T-cell (primary cell): ENCODE data around the gene DNAJC18. TPM values are rescaled to one million over a fixed set of nuclear protein-coding genes. Genes with fewer than 3 reads are reported as not detected.
A peak's percentile ranks its signal among the peaks of the same experiment; 100 is the strongest.

Experiments
- ATAC-seq, 4 experiments: fragments of 200-7000 bp in 3 of 4; fragments of 150-1000 bp in 1 of 4; cut with Tn5 transposase; replicated peaks in 1 of 4; 1 replicate in 3 of 4; 2 replicates in 1 of 4; pipeline ENCODE4 v1.10.0; 2021; ENCODE audit warnings: moderate library complexity in 3 of 4, mild to moderate bottlenecking in 2 of 4, moderate number of reproducible peaks in 1 of 4
- CTCF ChIA-PET, 2 donors: fragments of 300-600 bp; sonication (Branson Sonifier 250); formaldehyde crosslinking; loops; one replicate each; lab custom pipeline; 2022; ENCODE audit warnings: antibody characterized with exemption in 2 of 2; lab: Charles Lee
- POLR2A ChIA-PET, 2 donors: fragments of 300-600 bp; sonication (Branson Sonifier 250); formaldehyde crosslinking; loops; one replicate each; lab custom pipeline; 2022; ENCODE audit warnings: antibody characterized with exemption in 2 of 2; lab: Charles Lee
- DNase-seq, 35 experiments: peaks; one replicate each; pipeline versions ENCODE4 v3.0.0 to v3.0.0-alpha.2; 2013 to 2023
- H3K27ac ChIP-seq: one replicate; pipeline ENCODE4 v1.5.1; 2013; ENCODE audit warnings: low read length
- H3K27me3 ChIP-seq, 2 experiments: replicated peaks in 1 of 2; 1 replicate in 1 of 2; 2 replicates in 1 of 2; pipeline versions ENCODE4 v1.6.1 to v1.7.0; 2013; ENCODE audit warnings: low read length in 1 of 2, mixed read lengths in 1 of 2; ENCODE audit not compliant: control insufficient read depth in 2 of 2, insufficient read depth in 2 of 2; ENCODE audit errors: extremely low read depth in 1 of 2
- H3K36me3 ChIP-seq, 2 donors: 1 replicate in 1 of 2; 2 replicates in 1 of 2; pipeline versions ENCODE4 v1.6.1 to v1.7.0; 2013; ENCODE audit warnings: low read length in 1 of 2; ENCODE audit not compliant: control insufficient read depth in 2 of 2, insufficient read depth in 1 of 2; ENCODE audit errors: extremely low read depth in 1 of 2
- H3K4me1 ChIP-seq, 2 experiments: 1 replicate in 1 of 2; 2 replicates in 1 of 2; pipeline versions ENCODE4 v1.6.1 to v1.7.0; 2013; ENCODE audit warnings: low read length in 2 of 2, mixed read lengths in 1 of 2; ENCODE audit not compliant: insufficient read depth in 2 of 2, control insufficient read depth in 1 of 2; ENCODE audit errors: extremely low read depth in 1 of 2
- H3K4me3 ChIP-seq, 2 donors: 1 replicate in 1 of 2; 2 replicates in 1 of 2; pipeline versions ENCODE4 v1.5.1 to v1.7.0; 2013; ENCODE audit warnings: mild to moderate bottlenecking in 2 of 2, low read length in 1 of 2, moderate library complexity in 1 of 2; ENCODE audit not compliant: control insufficient read depth in 1 of 2; ENCODE audit errors: extremely low read depth in 1 of 2
- H3K9me3 ChIP-seq: 2 replicates; pipeline ENCODE4 v1.7.0; 2013
- H3K27ac Mint-ChIP-seq, 2 donors: one replicate each; pipeline ENCODE4 v1.8.0; 2020 to 2021; ENCODE audit warnings: mild to moderate bottlenecking in 2 of 2, mixed read lengths in 2 of 2
- H3K27me3 Mint-ChIP-seq, 2 donors: one replicate each; pipeline ENCODE4 v1.8.0; 2021 to 2022; ENCODE audit warnings: mixed read lengths in 2 of 2
- H3K36me3 Mint-ChIP-seq: one replicate; pipeline ENCODE4 v1.8.0; 2021; ENCODE audit warnings: mixed read lengths
- H3K4me1 Mint-ChIP-seq, 3 donors: one replicate each; pipeline ENCODE4 v1.8.0; 2020 to 2022; ENCODE audit warnings: mixed read lengths in 3 of 3, mild to moderate bottlenecking in 1 of 3
- H3K4me3 Mint-ChIP-seq, 3 donors: one replicate each; pipeline ENCODE4 v1.8.0; 2020 to 2022; ENCODE audit warnings: mild to moderate bottlenecking in 3 of 3, mixed read lengths in 3 of 3, moderate library complexity in 3 of 3
- H3K9me3 Mint-ChIP-seq, 3 donors: one replicate each; pipeline ENCODE4 v1.8.0; 2020 to 2022; ENCODE audit warnings: mixed read lengths in 3 of 3
- WGBS: methylation state at CpG from one replicate; pipeline ENCODE4 v1.1.5; 2013; ENCODE audit warnings: missing lambda C conversion rate; ENCODE audit not compliant: insufficient coverage; 5-methylcytosine and 5-hydroxymethylcytosine counted together
- total RNA-seq, 35 experiments: library from RNA in 6 of 35; stranded (reverse) in 6 of 35; fragments of 120-200 nt in 1 of 35; gene quantifications; one replicate each; pipeline versions ENCODE4 v1.2.1 to v1.2.4 and lab custom pipeline; 2013 to 2026

The DNAJC18 gene
- total RNA-seq, 5 donors from 2014 or later (not counting 1 experiment from before 2014, with no cell fraction given): 4.7 to 7.2 (median 6.4) TPM

DNA sequence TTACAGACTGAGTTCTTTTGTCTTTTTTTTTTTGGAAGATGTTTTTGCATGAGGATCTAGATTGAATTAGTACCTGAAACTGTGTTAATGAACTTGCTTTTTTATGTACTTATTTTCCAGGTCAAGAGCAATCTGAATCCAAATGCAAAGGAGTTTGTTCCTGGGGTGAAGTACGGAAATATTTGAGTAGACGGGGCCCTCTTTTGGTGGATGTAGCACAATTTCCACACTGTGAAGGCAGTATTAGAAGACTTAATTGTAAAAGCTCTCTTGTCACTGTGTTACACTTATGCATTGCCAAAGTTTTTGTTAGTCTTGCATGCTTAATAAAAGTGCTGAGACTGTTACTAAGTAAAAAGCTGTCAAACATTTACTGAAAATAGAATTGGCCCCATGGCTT, 70.7 kb downstream of the DNAJC18 start:
- POLR2A ChIA-PET: interaction anchor here (0.5 to 0.7 kb wide), 3 partner anchors 22 to 1655 kb away, joined by 3 read pairs; no protein-coding TSS in a partner anchor
- no CpG with 5 or more reads among the region's 2 CpGs for WGBS
- H3K9me3 Mint-ChIP-seq: no peaks in the 10 kb centered on the region
- no peaks in the 10 kb centered on the region for H3K9me3 ChIP-seq
- H3K4me3 Mint-ChIP-seq: no peak overlapping the region
- peak overlapping the region in 1 of 2 donors; percentile 7 for H3K27ac Mint-ChIP-seq
- H3K27me3 ChIP-seq: no peaks in the 10 kb centered on the region
- no peaks in the 10 kb centered on the region for H3K27me3 Mint-ChIP-seq
- peaks cover 6 to 72% of the 10 kb centered on the region in 2 donors for H3K36me3 ChIP-seq
- DNase-seq (no peak), ATAC-seq (no peak)
- H3K4me1 Mint-ChIP-seq: peaks cover 0 to 1% (median 0%) of the 10 kb centered on the region in 3 donors
- CTCF ChIA-PET: interaction anchor here (0.6 to 1.6 kb wide), 3 partner anchors 27 to 836 kb away, joined by 3 to 6 read pairs (median 3); partner anchors contain the start of gene PAIP2 (in 1 of the 2)
- H3K4me1 ChIP-seq: no peaks in the 10 kb centered on the region
- no peak overlapping the region for H3K27ac ChIP-seq
- H3K4me3 ChIP-seq: no peak overlapping the region
- H3K36me3 Mint-ChIP-seq: peaks cover 51% of the 10 kb centered on the region

GRCh38 chr5:139364466-139364865, 74.9 kb downstream of the DNAJC18 start:
- no peak overlapping the region for H3K4me3 Mint-ChIP-seq
- DNase-seq: no peak
- ChIA-PET POLR2A (no interaction called here), CTCF (no interaction called here)
- peaks cover 33% of the 10 kb centered on the region for H3K36me3 Mint-ChIP-seq
- no peak for ATAC-seq
- peaks cover 9 to 55% of the 10 kb centered on the region in 2 donors for H3K36me3 ChIP-seq
- no peaks in the 10 kb centered on the region for H3K9me3 ChIP-seq
- H3K4me1 Mint-ChIP-seq: peaks cover 5 to 13% (median 13%) of the 10 kb centered on the region in 3 donors
- whole genome bisulfite sequencing: no CpG with 5 or more reads among the region's 2 CpGs
- H3K4me1 ChIP-seq: no peaks in the 10 kb centered on the region
- no peaks in the 10 kb centered on the region for H3K27me3 Mint-ChIP-seq
- no peak overlapping the region for H3K4me3 ChIP-seq
- H3K27ac Mint-ChIP-seq: no peak overlapping the region
- no peaks in the 10 kb centered on the region for H3K27me3 ChIP-seq
- no peaks in the 10 kb centered on the region for H3K9me3 Mint-ChIP-seq
- no peak overlapping the region for H3K27ac ChIP-seq

GRCh38 chr5:139363937-139364336, 75.4 kb downstream of the DNAJC18 start:
- DNase-seq: no peak
- Mint-ChIP-seq H3K9me3 (no peaks in the 10 kb centered on the region), H3K4me3 (no peak overlapping the region), H3K27me3 (no peaks in the 10 kb centered on the region), H3K4me1 (peaks cover 5 to 14% (median 13%) of the 10 kb centered on the region in 3 donors), H3K27ac (no peak overlapping the region), H3K36me3 (peaks cover 29% of the 10 kb centered on the region)
- POLR2A ChIA-PET: interaction anchor here in 1 of 2 donors (1.1 kb wide), 1 partner anchor 17 kb away, joined by 4 read pairs; no protein-coding TSS in a partner anchor
- H3K27ac ChIP-seq: no peak overlapping the region
- 93% methylated on average over 2 of the region's 2 CpGs for WGBS
- H3K9me3 ChIP-seq: no peaks in the 10 kb centered on the region
- H3K4me1 ChIP-seq: no peaks in the 10 kb centered on the region
- CTCF ChIA-PET: no interaction called here
- no peak overlapping the region for H3K4me3 ChIP-seq
- H3K36me3 ChIP-seq: peaks cover 9 to 50% of the 10 kb centered on the region in 2 donors
- ATAC-seq: no peak
- H3K27me3 ChIP-seq: no peaks in the 10 kb centered on the region

- peaks cover 21 to 29% (median 24%) of the 10 kb centered on the region in 3 donors for H3K4me1 Mint-ChIP-seq
- no peaks in the 10 kb centered on the region for H3K9me3 ChIP-seq
- no CpG with 5 or more reads among the region's 6 CpGs for WGBS
- no peak overlapping the region for H3K27ac ChIP-seq
- no peaks in the 10 kb centered on the region for H3K27me3 ChIP-seq
- H3K27ac Mint-ChIP-seq: no peak overlapping the region
- DNase-seq (no peak), ATAC-seq (no peak)
- peaks cover 35% of the 10 kb centered on the region for H3K36me3 Mint-ChIP-seq
- no peaks in the 10 kb centered on the region for H3K4me1 ChIP-seq
- ChIA-PET CTCF (interaction anchor here in 1 of 2 donors (0.6 kb wide), 1 partner anchor 152 kb away, joined by 4 read pairs; no protein-coding TSS in a partner anchor), POLR2A (interaction anchor here (0.6 to 0.8 kb wide), 5 partner anchors 12 to 1025 kb away, joined by 3 to 6 read pairs (median 4); no protein-coding TSS in a partner anchor)
- no peak overlapping the region for H3K4me3 Mint-ChIP-seq
- H3K27me3 Mint-ChIP-seq: no peaks in the 10 kb centered on the region
- H3K36me3 ChIP-seq: peaks cover 9 to 35% of the 10 kb centered on the region in 2 donors
- H3K9me3 Mint-ChIP-seq: no peaks in the 10 kb centered on the region
- no peak overlapping the region for H3K4me3 ChIP-seq
Observed at GRCh38 chr5:139361835-139362429, 77.4 kb downstream of the DNAJC18 start.

- WGBS: 100% methylated on average over 3 of the region's 4 CpGs
- Mint-ChIP-seq H3K4me3 (no peak overlapping the region), H3K4me1 (peaks cover 24 to 35% (median 26%) of the 10 kb centered on the region in 3 donors), H3K9me3 (no peaks in the 10 kb centered on the region), H3K36me3 (peaks cover 28% of the 10 kb centered on the region), H3K27ac (no peak overlapping the region), H3K27me3 (no peaks in the 10 kb centered on the region)
- no peaks in the 10 kb centered on the region for H3K9me3 ChIP-seq
- no peaks in the 10 kb centered on the region for H3K4me1 ChIP-seq
- no peak for ATAC-seq
- H3K27me3 ChIP-seq: no peaks in the 10 kb centered on the region
- H3K4me3 ChIP-seq: no peak overlapping the region
- ChIA-PET POLR2A (interaction anchor here in 1 of 2 donors (0.5 to 0.6 kb wide), 2 partner anchors 8 to 782 kb away, joined by 4 to 5 read pairs; no protein-coding TSS in a partner anchor), CTCF (no interaction called here)
- no peak overlapping the region for H3K27ac ChIP-seq
- peaks cover 5 to 20% of the 10 kb centered on the region in 2 donors for H3K36me3 ChIP-seq
- no peak for DNase-seq
Observed at GRCh38 chr5:139360384-139360783, 78.9 kb downstream of the DNAJC18 start.
